GM23338 (cell line): ENCODE results near the gene HOXC4.
A peak's percentile ranks its signal among the peaks of the same experiment; 100 is the strongest.

Experiments used
- CREB1 ChIP-seq: fragments of 250-450 bp; sonication (Bioruptor Pico); IDR thresholded peaks from 2 replicates; pipeline ENCODE4 v1.5.0; 2020; ENCODE audit warnings: low read depth, mild to moderate bottlenecking, moderate library complexity
- CTCF ChIP-seq, 2 experiments: fragments of 200-600 bp in 1 of 2; sonication (generic) in 1 of 2; conservative IDR thresholded peaks; 2 replicates each; pipeline versions ENCODE4 v1.5.1 to v1.6.1; 2016 to 2017; ENCODE audit warnings: antibody characterized with exemption in 2 of 2, low read depth in 2 of 2, mild to moderate bottlenecking in 2 of 2, moderate library complexity in 1 of 2
- ETS1 ChIP-seq: IDR thresholded peaks from 2 replicates; pipeline ENCODE4 v1.6.1; 2016; ENCODE audit warnings: antibody characterized with exemption
- EZH2 ChIP-seq: fragments of 200-600 bp; sonication (generic); IDR thresholded peaks from one replicate; pipeline ENCODE4 v1.8.0; 2017; ENCODE audit warnings: antibody characterized with exemption, mild to moderate bottlenecking, low read depth; ENCODE audit not compliant: unreplicated experiment
- JUNB ChIP-seq: IDR thresholded peaks from one replicate; pipeline ENCODE4 v1.6.1; 2016; ENCODE audit warnings: antibody characterized with exemption; ENCODE audit not compliant: unreplicated experiment
- POLR2AphosphoS5 ChIP-seq: IDR thresholded peaks from 2 replicates; pipeline ENCODE4 v1.6.1; 2016; ENCODE audit warnings: antibody characterized with exemption, low read depth
- REST ChIP-seq: IDR thresholded peaks from one replicate; pipeline ENCODE4 v1.6.1; 2018; ENCODE audit warnings: antibody characterized with exemption; ENCODE audit not compliant: unreplicated experiment
- STAT1 ChIP-seq: IDR thresholded peaks from one replicate; pipeline ENCODE4 v1.6.1; 2016; ENCODE audit warnings: antibody characterized with exemption; ENCODE audit not compliant: unreplicated experiment
- ZNF331 ChIP-seq: fragments of 250-450 bp; sonication (Bioruptor Pico); IDR thresholded peaks from 2 replicates; pipeline ENCODE4 v1.5.0; 2020; ENCODE audit warnings: low read depth, mild to moderate bottlenecking, moderate library complexity

GRCh38 chr12:54010972-54011664, 42.5 kb upstream of the HOXC4 start:
- no peak for TF ChIP-seq POLR2AphosphoS5
- no peak for TF ChIP-seq CTCF (conservative IDR thresholded peaks at IDR 0.05; ENCODE audit: low read depth in 2 of 2)
- TF ChIP-seq EZH2: peak; percentile 95
- no peak for TF ChIP-seq STAT1
- TF ChIP-seq ZNF331 (CRISPR knock-in tag): no peak
- TF ChIP-seq JUNB: no peak
- TF ChIP-seq REST: no peak
- TF ChIP-seq ETS1: no peak
- TF ChIP-seq CREB1 (CRISPR knock-in tag): no peak
